ENCODE data around the gene MYBBP1A. TPM values are rescaled to one million over a fixed set of nuclear protein-coding genes. Genes with fewer than 3 reads are reported as not detected.

The MYBBP1A gene
- total RNA-seq, 6 experiments from 2014 or later: 65.9 to 80.8 (median 71.8) TPM

GRCh38 chr17:4534515-4534914 is 20.7 kb downstream of the MYBBP1A start:
- H3K27me3 Mint-ChIP-seq (ENCODE audit: insufficient read depth): peaks cover 19% of the 10 kb centered on the region
- no peaks in the 10 kb centered on the region for H3K36me3 Mint-ChIP-seq (ENCODE audit: low read depth)
- H3K27ac Mint-ChIP-seq: no peak overlapping the region
- no peak for DNase-seq
- no peak overlapping the region for H3K4me3 Mint-ChIP-seq
- H3K9me3 Mint-ChIP-seq: no peaks in the 10 kb centered on the region
- TF ChIP-seq, protein P1, sequence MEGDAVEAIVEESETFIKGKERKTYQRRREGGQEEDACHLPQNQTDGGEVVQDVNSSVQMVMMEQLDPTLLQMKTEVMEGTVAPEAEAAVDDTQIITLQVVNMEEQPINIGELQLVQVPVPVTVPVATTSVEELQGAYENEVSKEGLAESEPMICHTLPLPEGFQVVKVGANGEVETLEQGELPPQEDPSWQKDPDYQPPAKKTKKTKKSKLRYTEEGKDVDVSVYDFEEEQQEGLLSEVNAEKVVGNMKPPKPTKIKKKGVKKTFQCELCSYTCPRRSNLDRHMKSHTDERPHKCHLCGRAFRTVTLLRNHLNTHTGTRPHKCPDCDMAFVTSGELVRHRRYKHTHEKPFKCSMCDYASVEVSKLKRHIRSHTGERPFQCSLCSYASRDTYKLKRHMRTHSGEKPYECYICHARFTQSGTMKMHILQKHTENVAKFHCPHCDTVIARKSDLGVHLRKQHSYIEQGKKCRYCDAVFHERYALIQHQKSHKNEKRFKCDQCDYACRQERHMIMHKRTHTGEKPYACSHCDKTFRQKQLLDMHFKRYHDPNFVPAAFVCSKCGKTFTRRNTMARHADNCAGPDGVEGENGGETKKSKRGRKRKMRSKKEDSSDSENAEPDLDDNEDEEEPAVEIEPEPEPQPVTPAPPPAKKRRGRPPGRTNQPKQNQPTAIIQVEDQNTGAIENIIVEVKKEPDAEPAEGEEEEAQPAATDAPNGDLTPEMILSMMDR (IDR thresholded peaks at IDR 0.05): no peak
- no peaks in the 10 kb centered on the region for H3K4me1 Mint-ChIP-seq (ENCODE audit: low read depth)

DNA sequence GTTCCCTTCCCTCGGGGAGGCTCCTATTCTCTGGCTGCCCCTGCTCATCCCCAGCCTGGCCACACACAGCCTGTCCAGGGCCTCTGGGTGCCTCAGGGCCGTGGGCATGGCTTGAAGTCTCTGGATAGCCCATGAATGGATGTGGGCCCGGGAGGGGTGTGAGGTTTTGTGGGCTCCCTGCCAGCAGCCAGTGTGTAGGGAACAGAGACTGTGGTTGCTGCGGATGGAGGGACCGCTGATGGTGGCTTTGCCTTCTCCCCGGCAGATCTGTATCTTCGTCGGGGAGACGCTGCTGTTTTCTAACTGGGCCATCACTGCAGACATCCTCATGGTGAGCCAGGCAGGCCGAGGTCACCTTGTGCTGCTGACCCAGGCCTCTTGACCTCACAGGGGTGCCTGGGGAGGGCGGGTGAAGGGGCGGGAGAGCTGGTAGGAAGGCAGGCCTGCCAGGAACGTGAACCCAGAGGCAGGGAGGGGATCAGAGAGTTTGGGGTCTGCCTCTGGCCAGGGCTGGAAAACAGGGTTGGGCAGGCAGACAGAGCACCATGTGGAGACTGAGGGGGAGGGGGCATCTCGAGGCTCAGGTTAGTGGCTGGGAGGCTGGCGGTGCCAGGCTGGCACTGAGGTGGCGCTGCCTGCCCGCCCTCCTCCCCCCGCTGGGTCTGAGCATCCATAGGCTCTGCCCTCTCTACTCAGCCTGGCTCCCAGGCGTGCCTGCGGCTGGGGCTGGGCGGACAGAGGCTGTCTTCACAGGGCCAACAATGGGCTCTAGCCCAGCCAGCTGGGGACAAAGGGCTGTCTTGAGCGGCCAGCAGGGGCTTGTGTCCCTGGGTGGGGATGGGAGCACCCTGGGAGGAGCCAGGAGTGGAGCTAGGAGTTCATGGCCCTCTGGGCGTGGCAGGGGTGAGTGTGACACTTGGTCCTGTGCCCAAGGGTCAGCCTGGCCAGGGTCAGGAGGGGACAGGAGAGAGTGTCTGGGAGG is 21.4 kb downstream of the MYBBP1A start:
- DNase-seq: no peak
- H3K27me3 Mint-ChIP-seq (ENCODE audit: insufficient read depth): peaks cover 19% of the 10 kb centered on the region
- no peaks in the 10 kb centered on the region for H3K4me1 Mint-ChIP-seq (ENCODE audit: low read depth)
- no peaks in the 10 kb centered on the region for H3K36me3 Mint-ChIP-seq (ENCODE audit: low read depth)
- H3K27ac Mint-ChIP-seq: no peak overlapping the region
- TF ChIP-seq, protein P1 (IDR thresholded peaks at IDR 0.05): no peak
- H3K9me3 Mint-ChIP-seq: no peaks in the 10 kb centered on the region
- no peak overlapping the region; the same call in 1 of the 2 replicates for H3K4me3 Mint-ChIP-seq

- DNase-seq: no peak
- Mint-ChIP-seq H3K36me3 (ENCODE audit: low read depth) (no peaks in the 10 kb centered on the region), H3K27ac (no peak overlapping the region), H3K4me1 (ENCODE audit: low read depth) (no peaks in the 10 kb centered on the region), H3K4me3 (no peak overlapping the region), H3K27me3 (ENCODE audit: insufficient read depth) (peaks cover 19% of the 10 kb centered on the region), H3K9me3 (no peaks in the 10 kb centered on the region)
- TF ChIP-seq, protein P1 (IDR thresholded peaks at IDR 0.05): no peak
Measured at GRCh38 chr17:4532860-4533522, 22.2 kb downstream of the MYBBP1A start.

GRCh38 chr17:4531988-4532736 is 23.0 kb downstream of the MYBBP1A start:
- Mint-ChIP-seq H3K9me3 (no peaks in the 10 kb centered on the region), H3K4me1 (ENCODE audit: low read depth) (no peaks in the 10 kb centered on the region), H3K36me3 (ENCODE audit: low read depth) (no peaks in the 10 kb centered on the region), H3K27me3 (ENCODE audit: insufficient read depth) (peaks cover 20% of the 10 kb centered on the region), H3K27ac (no peak overlapping the region), H3K4me3 (no peak overlapping the region)
- TF ChIP-seq, protein P1 (IDR thresholded peaks at IDR 0.05): no peak
- no peak for DNase-seq

Data from HFFc6 (cell line).